Skeletal muscle tissue (tissue), 4 donors: ENCODE measurements around the gene LEF1. TPM values are rescaled to one million over a fixed set of nuclear protein-coding genes. Genes with fewer than 3 reads are reported as not detected.

Source experiments
- H3K27ac ChIP-seq: one replicate; pipeline ENCODE4 v1.7.0; 2013; ENCODE audit warnings: mild to moderate bottlenecking, low read depth, low read length, inconsistent platforms
- H3K27me3 ChIP-seq, 3 donors: one replicate each; pipeline ENCODE4 v1.7.0; 2013; ENCODE audit warnings: low read length in 3 of 3; ENCODE audit not compliant: control insufficient read depth in 3 of 3, insufficient read depth in 3 of 3
- H3K36me3 ChIP-seq, 3 donors: one replicate each; pipeline ENCODE4 v1.7.0; 2013; ENCODE audit warnings: low read length in 3 of 3; ENCODE audit not compliant: control insufficient read depth in 3 of 3, insufficient read depth in 3 of 3
- H3K4me1 ChIP-seq, 3 donors: one replicate each; pipeline ENCODE4 v1.7.0; 2013; ENCODE audit warnings: low read length in 3 of 3, mild to moderate bottlenecking in 3 of 3; ENCODE audit not compliant: control insufficient read depth in 3 of 3, insufficient read depth in 3 of 3
- H3K4me3 ChIP-seq, 3 donors: one replicate each; pipeline ENCODE4 v1.7.0; 2013; ENCODE audit warnings: low read length in 3 of 3
- H3K9ac ChIP-seq, 3 donors: one replicate each; pipeline ENCODE4 v1.7.0; 2013; ENCODE audit warnings: low read length in 3 of 3, mild to moderate bottlenecking in 3 of 3, moderate library complexity in 2 of 3, low read depth in 1 of 3
- H3K9me3 ChIP-seq, 3 donors: one replicate each; pipeline ENCODE4 v1.7.0; 2013; ENCODE audit warnings: low read length in 3 of 3; ENCODE audit not compliant: control insufficient read depth in 3 of 3
- total RNA-seq: library from RNA; depleted of rRNA; stranded (reverse); fragments of >200 nt; gene quantifications from one replicate; pipeline ENCODE4 v1.2.3, GENCODE V29; 2014
- donor health status: Osteomylitis.

Gene LEF1
- 4.7 TPM for total RNA-seq

- H3K9ac ChIP-seq = peak within 1 kb of the TSS in 1 of 3 donors; percentile 50
- no peak within 1 kb of the TSS for H3K27ac ChIP-seq
- H3K36me3 ChIP-seq = no peaks in the 10 kb centered on the region
- no peaks in the 10 kb centered on the region for H3K9me3 ChIP-seq
- peaks cover 77 to 87% (median 85%) of the 10 kb centered on the region in 3 donors for H3K27me3 ChIP-seq
- peaks cover 29 to 42% (median 31%) of the 10 kb centered on the region in 3 donors for H3K4me1 ChIP-seq
- H3K4me3 ChIP-seq = peak within 1 kb of the TSS; percentile 56 to 72 (median 72)
Measured at GRCh38 chr4:108168671-108169523, at the start of gene LEF1. Gene LEF1 (minus strand): TSS chr4:108168932. CDS start chr4:108167767, 1,165 bp downstream.

GRCh38 chr4:108216510-108216909 is 47.8 kb upstream of the LEF1 start:
- Histone ChIP-seq H3K9me3 (no peaks in the 10 kb centered on the region), H3K27me3 (no peaks in the 10 kb centered on the region), H3K27ac (no peak overlapping the region), H3K4me1 (no peaks in the 10 kb centered on the region), H3K36me3 (no peaks in the 10 kb centered on the region), H3K4me3 (no peak overlapping the region), H3K9ac (no peak overlapping the region)

GRCh38 chr4:108215055-108215454 is 46.3 kb upstream of the LEF1 start:
- H3K27me3 ChIP-seq = no peaks in the 10 kb centered on the region
- no peaks in the 10 kb centered on the region for H3K9me3 ChIP-seq
- no peak overlapping the region for H3K27ac ChIP-seq
- H3K9ac ChIP-seq = no peak overlapping the region
- no peaks in the 10 kb centered on the region for H3K4me1 ChIP-seq
- H3K4me3 ChIP-seq = no peak overlapping the region
- H3K36me3 ChIP-seq = no peaks in the 10 kb centered on the region

- no peaks in the 10 kb centered on the region for H3K27me3 ChIP-seq
- H3K27ac ChIP-seq = no peak overlapping the region
- H3K9me3 ChIP-seq = no peaks in the 10 kb centered on the region
- no peaks in the 10 kb centered on the region for H3K36me3 ChIP-seq
- no peak overlapping the region for H3K9ac ChIP-seq
- H3K4me3 ChIP-seq = no peak overlapping the region
- H3K4me1 ChIP-seq = no peaks in the 10 kb centered on the region
Measured at GRCh38 chr4:108213723-108214122, 45.0 kb upstream of the LEF1 start.

- Histone ChIP-seq H3K27ac (no peak overlapping the region), H3K36me3 (no peaks in the 10 kb centered on the region), H3K9ac (no peak overlapping the region), H3K4me3 (no peak overlapping the region), H3K9me3 (no peaks in the 10 kb centered on the region), H3K27me3 (no peaks in the 10 kb centered on the region), H3K4me1 (no peaks in the 10 kb centered on the region)
Measured at GRCh38 chr4:108213308-108213707, 44.6 kb upstream of the LEF1 start.

GRCh38 chr4:108210989-108211835 is 42.5 kb upstream of the LEF1 start:
- H3K4me1 ChIP-seq = no peaks in the 10 kb centered on the region
- H3K9ac ChIP-seq = no peak overlapping the region
- H3K36me3 ChIP-seq = no peaks in the 10 kb centered on the region
- H3K4me3 ChIP-seq = no peak overlapping the region
- peaks cover 0 to 4% (median 0%) of the 10 kb centered on the region in 3 donors for H3K27me3 ChIP-seq
- H3K9me3 ChIP-seq = no peaks in the 10 kb centered on the region
- H3K27ac ChIP-seq = no peak overlapping the region

GRCh38 chr4:108209489-108209888 is 40.8 kb upstream of the LEF1 start:
- Histone ChIP-seq H3K9me3 (no peaks in the 10 kb centered on the region), H3K27ac (no peak overlapping the region), H3K4me1 (no peaks in the 10 kb centered on the region), H3K4me3 (no peak overlapping the region), H3K27me3 (peaks cover 0 to 4% (median 0%) of the 10 kb centered on the region in 3 donors), H3K36me3 (no peaks in the 10 kb centered on the region), H3K9ac (no peak overlapping the region)

GRCh38 chr4:108205859-108206258 is 37.1 kb upstream of the LEF1 start:
- Histone ChIP-seq H3K27ac (no peak overlapping the region), H3K4me1 (no peaks in the 10 kb centered on the region), H3K9ac (no peak overlapping the region), H3K27me3 (peaks cover 0 to 7% (median 0%) of the 10 kb centered on the region in 3 donors), H3K9me3 (no peaks in the 10 kb centered on the region), H3K4me3 (no peak overlapping the region), H3K36me3 (no peaks in the 10 kb centered on the region)

GRCh38 chr4:108204518-108204917 is 35.8 kb upstream of the LEF1 start:
- Histone ChIP-seq H3K27ac (no peak overlapping the region), H3K9me3 (no peaks in the 10 kb centered on the region), H3K9ac (no peak overlapping the region), H3K36me3 (no peaks in the 10 kb centered on the region), H3K4me1 (no peaks in the 10 kb centered on the region), H3K4me3 (no peak overlapping the region), H3K27me3 (peaks cover 0 to 7% (median 0%) of the 10 kb centered on the region in 3 donors)

- Histone ChIP-seq H3K9me3 (no peaks in the 10 kb centered on the region), H3K27ac (no peak overlapping the region), H3K9ac (no peak overlapping the region), H3K4me3 (no peak overlapping the region), H3K36me3 (no peaks in the 10 kb centered on the region), H3K4me1 (no peaks in the 10 kb centered on the region), H3K27me3 (peaks cover 0 to 7% (median 0%) of the 10 kb centered on the region in 3 donors)
Measured at GRCh38 chr4:108203377-108203776, 34.6 kb upstream of the LEF1 start.
